ENCODE measurements around the gene ZFAND3.

DNA sequence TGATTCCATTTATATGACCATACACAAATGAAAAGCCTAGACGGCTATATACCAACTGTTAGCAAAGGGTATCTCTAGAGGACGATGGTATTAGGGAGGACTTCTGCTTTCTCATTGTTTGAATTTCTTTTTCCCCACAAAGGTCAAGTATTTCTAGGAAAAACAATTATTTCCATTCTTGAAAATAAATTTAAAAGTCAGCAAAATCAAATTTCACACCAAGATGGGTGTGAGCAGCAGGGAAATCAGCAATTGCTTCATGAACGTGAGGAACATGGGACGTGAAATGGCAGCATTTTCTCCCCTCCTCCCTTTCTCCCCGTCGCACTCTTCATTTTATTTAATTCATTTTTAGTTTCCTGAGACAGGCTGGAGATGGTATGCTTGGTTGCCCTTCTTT, 5.2 kb upstream of the ZFAND3 start:
- TF ChIP-seq CTCF (optimal IDR thresholded peaks at IDR 0.05 in 1 of 3, IDR thresholded peaks at IDR 0.05 in 1 of 3, conservative IDR thresholded peaks at IDR 0.05 in 1 of 3; ENCODE audit: extremely low read depth in 1 of 3, insufficient read depth in 2 of 3, low read length in 3 of 3) (no peak), EZH2 (IDR thresholded peaks at IDR 0.05; ENCODE audit: low read length) (no peak)

Measured in keratinocyte (primary cell).